Activated T-cell treated with anti-CD3 and anti-CD28 coated beads for 1 hour (primary cell): ENCODE results near the gene MREG.
"Not testable (repeated sequence)": the region's sequence is repeated elsewhere in the genome, so short reads cannot be mapped to it uniquely, and the experiment has no call there.

ENCODE experiments used
- DNase-seq: peaks from one replicate; pipeline ENCODE4 v3.0.0-alpha.2; 2020; ENCODE audit warnings: low read depth

MREG gene

GRCh38 chr2:215988556-215989207 is 24.7 kb downstream of the MREG start:
- DNase-seq = not testable (repeated sequence)

GRCh38 chr2:215985257-215985656 is 28.1 kb downstream of the MREG start:
- DNase-seq = no peak

GRCh38 chr2:215984661-215985060 is 28.7 kb downstream of the MREG start:
- no peak for DNase-seq

- no peak for DNase-seq
These were observed 29.6 kb downstream of the MREG start for GRCh38 chr2:215983581-215984351.

GRCh38 chr2:215982465-215982875 is 30.9 kb downstream of the MREG start:
- DNase-seq = no peak

- no peak for DNase-seq
These were observed 32.2 kb downstream of the MREG start for GRCh38 chr2:215981115-215981514.

GRCh38 chr2:215979620-215980019 is 33.7 kb downstream of the MREG start:
- DNase-seq = no peak

GRCh38 chr2:215974700-215975429 is 38.5 kb downstream of the MREG start:
- DNase-seq = no peak

GRCh38 chr2:215973954-215974699 is 39.2 kb downstream of the MREG start:
- no peak for DNase-seq

GRCh38 chr2:215973145-215973792 is 40.1 kb downstream of the MREG start:
- DNase-seq = no peak

GRCh38 chr2:215971671-215972070 is 41.7 kb downstream of the MREG start:
- DNase-seq = no peak

- not testable (repeated sequence) for DNase-seq
These were observed 42.5 kb downstream of the MREG start for GRCh38 chr2:215970894-215971293.

GRCh38 chr2:215970425-215970824 is 42.9 kb downstream of the MREG start:
- no peak for DNase-seq

GRCh38 chr2:215969131-215969841 is 44.1 kb downstream of the MREG start:
- no peak for DNase-seq

GRCh38 chr2:215968499-215968898 is 44.9 kb downstream of the MREG start:
- no peak for DNase-seq

GRCh38 chr2:215967590-215968378 is 45.6 kb downstream of the MREG start:
- no peak for DNase-seq

- DNase-seq = no peak
These were observed 46.4 kb downstream of the MREG start for GRCh38 chr2:215966951-215967350.

GRCh38 chr2:215966274-215966673 is 47.1 kb downstream of the MREG start:
- DNase-seq = no peak

- DNase-seq = no peak
These were observed 47.7 kb downstream of the MREG start for GRCh38 chr2:215965532-215966165.

- DNase-seq = no peak
These were observed 51.4 kb downstream of the MREG start for GRCh38 chr2:215961981-215962380.
